GM21367 (cell line): ENCODE results near the gene KSR1.

ENCODE experiments used
- ATAC-seq: cut with Tn5 transposase; IDR thresholded peaks from one replicate; pipeline ENCODE4 v1.9.1; 2021; ENCODE audit not compliant: unreplicated experiment

KSR1 gene

DNA sequence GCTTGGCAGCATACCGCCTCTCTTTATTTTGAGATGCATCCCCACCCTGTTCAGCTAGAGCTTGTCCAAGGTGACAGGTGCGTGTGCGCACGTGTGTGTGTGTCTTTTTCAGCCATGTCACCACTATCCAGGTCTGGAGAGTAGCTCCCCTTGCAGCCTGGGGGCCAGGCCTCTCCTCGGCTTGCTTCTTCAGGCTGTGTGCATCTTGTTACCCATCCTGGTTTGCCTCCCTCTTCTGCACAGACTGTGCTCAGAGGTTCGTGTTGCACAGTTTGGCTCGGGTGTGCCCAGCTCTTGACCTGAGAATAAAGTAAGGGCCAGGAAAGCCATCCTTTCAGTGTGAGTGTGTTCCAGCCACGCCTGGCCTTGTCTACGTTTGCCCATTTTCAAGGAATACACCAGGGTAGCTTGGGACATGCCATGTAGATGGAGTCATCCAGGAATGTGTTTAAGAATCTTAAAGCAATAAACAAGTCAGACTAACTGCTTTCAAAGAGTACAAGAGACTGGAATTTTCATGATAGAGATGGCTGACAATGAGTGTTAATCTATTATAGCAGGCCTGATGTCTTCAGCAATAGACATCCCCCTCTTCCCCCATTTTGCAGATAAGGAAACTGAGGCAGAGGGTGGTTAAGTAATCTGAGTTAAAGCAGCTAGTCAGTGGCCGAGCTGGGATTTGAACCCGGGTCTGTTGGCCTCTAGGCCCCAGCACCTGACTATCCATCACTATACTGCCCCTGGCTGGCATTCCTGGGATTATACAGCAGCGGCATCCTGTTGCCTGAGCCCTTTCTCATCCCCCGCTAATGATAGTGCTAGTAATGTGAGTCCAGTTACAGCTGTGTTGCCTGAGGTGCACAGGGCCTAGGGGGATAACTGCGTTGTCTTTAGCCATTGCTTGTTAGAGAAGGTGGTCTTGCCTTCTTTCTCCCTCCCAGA lies 77.9 kb downstream of the KSR1 start:
- ATAC-seq, result no peak

DNA sequence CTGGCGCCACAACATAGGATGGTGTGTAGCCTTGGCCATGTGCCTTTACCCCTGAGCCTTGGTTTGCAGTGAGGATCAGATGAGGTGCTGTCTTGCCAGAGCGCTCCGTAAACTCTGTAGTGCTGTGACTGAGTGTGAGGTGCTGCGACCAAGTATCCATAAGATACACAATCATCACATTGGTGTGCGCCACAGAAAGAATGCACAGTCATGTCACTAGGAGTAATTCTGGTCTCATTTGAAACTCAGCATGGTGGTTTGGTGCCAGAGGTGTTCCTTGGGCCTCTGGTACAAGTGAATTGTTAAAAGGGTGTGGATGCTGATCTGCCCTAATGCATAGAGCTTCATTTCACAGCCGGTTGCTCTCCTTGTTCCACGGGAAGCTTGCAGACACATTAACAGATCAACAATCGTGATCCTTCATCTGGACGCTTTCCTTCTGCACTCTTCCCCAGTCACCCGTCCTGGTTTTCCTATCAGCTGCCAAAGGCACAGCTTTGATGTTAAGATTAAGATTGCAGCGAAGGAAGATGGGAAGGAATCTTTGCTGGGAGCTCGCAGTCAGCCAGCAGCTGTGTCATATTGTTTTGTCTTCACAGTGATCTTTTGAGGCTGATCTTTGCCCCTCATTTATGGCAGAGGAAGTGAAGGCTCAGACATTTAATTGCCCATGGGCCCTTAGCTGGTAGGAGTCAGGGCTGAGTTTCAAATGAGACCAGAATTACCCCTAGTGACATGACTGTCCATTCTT lies 79.1 kb downstream of the KSR1 start:
- no peak for ATAC-seq

DNA sequence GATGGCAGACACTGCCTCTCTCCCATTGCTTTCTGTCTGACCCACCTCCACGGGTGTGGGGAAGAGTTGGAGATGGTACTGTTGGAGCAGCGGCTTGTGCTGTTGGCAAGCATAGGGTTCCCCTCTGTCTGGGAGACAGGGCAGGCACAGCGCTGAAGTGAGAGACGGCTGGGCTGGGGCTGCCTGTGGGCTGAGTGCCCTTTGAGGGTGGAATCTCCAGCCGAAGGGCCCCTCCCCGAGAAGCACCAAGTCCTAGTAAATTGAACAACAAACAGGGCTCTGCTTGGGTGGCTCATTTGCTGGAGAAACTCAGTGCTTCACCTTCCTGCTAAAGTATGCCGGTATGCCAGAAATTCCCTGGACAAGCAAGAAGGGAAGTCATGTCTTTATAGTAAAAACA lies 79.7 kb downstream of the KSR1 start:
- ATAC-seq, result no peak

DNA sequence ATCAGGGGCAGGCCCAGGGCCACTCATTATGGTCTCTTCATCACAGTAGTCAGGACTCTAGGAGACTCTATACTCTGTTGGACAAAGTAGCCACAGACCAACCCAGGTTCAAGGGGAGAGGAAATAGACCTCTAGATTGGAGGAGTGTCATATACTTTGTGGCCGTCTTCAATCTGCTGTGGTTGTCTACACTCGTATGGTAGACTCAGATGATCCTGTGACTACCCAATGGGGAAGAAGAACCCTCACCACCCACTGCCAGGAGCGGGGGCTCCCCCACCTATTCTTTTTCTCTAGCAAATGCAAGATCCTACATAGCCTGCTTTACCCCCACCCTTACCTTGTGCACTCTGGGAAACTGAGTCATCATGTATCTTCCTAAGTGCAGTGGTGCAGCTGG lies 80.5 kb downstream of the KSR1 start:
- ATAC-seq, result no peak

DNA sequence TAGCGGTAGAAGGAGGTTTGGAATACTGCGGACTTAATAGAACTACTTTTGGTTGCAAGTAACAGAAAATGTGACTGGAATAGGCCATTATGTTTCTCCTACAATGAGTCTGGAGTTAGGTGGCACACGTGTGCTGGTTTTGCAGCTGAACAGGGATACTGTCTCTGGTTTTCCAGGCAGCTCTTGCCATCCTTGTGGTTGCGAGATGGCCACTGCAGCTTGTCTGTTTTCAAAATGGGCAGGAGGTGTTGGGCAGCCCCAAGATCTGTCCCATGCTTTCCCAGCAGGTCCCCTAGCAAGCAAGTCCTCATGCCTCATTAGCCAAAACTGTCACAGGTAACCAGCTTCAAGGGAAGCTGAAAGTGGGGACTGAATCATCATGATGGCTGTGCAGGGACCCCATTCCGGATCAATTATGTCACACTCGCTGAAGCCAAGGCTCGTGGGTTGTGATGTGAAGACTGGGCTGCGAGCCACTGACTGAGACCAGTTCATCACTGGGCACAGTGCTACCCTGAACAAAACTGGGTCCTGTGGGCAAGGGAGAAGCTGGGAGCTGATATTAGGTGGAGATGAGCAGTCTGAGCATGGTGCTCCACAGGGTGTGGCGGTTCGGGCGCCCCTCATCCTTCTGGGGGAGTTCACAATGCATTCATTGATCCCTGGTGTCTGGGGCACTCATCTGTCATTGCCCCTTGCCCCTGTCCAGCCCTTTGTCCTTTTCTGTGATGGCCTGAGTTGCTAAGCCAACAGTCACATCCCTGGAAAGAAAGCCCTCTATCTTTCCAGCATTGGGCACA lies 82.1 kb downstream of the KSR1 start:
- ATAC-seq, result no peak

DNA sequence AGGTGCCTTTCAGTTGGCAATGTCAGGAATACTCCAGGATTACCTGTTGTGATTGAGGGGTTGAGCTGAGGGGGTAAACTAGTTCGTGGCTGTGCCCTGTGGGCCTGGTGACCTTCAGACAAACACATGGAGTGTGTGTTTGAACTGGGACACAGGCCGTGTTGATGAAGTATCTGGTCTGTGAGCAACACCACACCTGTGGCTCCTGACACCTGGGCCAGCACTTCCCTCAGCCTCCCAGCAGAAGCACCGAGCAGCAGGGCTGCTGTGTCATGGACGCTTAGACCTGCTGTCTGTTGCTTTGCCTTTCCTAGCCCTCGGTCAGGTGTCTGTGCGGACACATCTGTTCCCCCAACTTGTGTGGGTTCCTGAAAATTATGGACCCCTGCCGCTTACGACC lies 82.9 kb downstream of the KSR1 start:
- ATAC-seq, result no peak

DNA sequence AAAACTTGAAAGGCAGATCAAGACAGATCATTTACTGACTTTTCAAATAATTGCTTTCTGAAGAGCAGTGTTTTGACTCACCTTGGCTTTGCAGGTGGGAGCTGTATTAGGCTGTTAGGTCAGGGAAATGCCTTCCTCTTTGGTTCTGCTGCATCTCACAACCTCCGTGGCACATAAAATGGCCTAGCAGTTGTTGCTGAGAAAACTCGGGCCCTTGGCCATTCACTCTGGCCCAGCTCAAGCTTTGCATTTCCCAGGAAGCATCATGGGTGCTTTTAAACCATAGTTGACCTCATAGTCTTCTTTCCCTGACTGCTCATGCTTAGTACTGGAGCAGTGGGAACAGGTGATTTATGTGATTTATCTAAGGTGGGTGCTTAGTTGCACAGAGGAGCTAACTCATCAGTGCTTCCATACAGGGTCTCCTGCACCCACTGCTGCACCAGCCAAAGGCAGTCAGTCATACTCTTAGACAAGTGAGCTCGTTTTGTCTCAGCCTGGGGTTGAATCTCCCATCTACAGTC lies 83.6 kb downstream of the KSR1 start:
- no peak for ATAC-seq

DNA sequence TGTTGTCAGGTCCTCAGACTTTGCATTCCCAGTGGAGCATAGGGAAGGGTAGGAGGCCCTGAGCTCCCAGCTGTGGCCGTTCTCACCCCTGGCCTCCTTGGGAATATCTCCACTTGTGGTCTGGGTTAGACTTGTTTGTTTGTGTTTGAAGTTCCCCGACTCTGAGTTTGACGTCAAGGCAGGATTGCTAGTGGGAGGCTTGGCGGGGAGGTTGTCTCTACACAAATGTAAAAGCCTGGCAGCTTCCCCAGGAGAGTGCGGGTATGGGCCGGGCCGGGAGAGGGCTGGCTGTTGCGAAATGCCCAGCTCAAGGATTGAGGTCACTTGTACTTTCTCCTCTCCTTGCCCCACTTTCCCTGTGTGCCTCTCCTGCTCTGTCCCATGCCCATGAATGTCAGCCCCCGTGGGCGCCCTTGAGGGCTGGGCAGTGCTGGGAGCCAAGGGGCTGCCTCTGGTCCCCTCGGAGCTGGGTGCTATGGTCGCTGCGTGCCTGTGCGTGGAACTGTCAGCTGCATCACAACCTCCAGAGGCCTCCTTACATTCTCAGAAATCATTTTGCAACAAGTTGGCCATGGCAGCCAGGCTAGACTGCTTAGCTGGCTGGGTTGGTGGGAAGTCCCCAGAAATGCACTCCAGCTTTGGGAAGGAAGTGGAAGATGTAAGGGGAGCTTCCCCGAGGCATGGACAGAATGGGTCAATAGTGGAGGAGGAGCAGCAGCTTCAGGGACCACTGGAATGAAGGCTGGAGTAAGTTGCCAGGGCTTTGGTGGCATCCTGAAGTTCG lies 84.3 kb downstream of the KSR1 start:
- no peak for ATAC-seq

DNA sequence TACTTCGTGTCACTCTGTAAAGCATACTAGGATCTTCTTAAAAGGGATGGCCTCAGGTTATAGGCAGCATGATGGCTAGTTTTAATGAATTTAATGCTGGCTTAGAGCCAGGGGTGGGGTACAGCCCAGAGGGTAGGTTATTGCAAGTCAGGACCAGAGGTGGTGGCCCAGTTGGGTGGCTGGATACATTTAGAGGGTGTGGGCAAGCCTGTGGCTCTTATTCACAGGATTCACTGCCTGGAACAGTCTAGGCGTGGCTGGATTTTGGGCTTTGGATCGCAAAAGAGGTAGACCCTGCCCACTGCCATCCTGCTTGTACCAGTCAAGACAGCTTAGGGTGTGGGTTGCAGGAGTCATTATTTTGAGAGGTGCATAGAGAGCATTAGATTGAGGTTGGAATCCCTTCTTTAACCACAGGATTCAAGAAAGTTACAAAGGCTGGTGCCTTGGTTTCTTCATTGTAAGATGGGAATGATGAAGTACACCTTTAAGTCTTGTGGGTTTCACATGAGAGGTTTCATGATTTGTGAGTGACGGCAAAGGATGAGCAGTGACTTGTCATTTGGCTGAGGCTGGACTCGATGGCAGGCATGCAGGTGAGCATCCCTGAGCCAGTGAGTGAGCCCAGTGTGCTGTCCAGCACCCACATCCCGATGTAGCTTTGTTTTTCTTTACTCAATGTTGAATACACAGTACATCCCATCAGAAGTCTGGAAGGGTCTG lies 85.2 kb downstream of the KSR1 start:
- ATAC-seq, result no peak

DNA sequence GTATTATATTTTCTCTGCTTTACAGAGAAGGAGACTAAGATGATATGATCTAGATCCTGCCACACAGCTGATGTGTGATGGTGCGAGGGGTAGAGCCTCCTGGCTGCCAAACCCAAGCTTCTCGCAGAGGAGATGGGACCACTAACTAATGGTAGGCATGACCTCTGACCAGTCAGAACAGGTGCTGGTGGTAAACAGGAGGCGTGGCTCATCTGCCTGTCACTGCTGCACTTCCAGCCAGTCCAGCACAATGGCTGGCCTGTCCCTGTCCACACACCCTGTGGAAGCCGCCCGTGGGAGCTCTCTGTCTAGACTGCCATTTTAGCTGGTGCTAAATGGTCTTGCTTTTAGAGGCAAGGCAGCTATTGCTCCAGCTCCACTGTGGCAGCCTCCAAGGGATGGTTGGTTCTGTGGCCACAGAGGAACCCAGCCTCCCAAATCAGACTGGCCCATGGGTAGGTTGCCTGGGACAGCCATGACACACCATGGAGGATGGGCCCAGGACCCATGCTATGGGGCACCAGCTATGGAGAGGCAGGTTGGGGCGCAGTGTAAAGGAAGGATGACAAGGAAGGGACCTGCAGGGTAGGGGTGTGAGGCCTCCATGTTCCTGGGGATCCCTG lies 86.7 kb downstream of the KSR1 start:
- no peak for ATAC-seq

DNA sequence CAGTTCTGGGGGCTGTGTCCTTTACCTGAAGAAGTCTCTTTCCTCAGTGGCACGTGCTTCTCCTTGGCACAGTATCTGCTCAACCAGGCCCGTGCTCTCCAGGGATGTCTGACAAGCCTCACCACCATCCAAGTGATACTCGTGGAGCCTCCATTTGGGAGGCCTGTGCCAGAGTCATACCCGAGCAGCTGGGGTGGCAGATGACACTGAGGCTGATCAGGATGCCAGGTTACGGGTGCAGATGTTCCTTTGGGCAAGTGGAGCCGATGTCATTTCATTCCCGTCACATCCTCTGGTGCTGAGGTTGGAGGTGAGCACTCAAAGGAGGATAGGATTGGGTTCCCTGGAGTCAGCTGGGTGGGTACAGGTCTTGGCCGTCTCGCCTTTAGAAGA lies 87.2 kb downstream of the KSR1 start:
- ATAC-seq, result no peak

DNA sequence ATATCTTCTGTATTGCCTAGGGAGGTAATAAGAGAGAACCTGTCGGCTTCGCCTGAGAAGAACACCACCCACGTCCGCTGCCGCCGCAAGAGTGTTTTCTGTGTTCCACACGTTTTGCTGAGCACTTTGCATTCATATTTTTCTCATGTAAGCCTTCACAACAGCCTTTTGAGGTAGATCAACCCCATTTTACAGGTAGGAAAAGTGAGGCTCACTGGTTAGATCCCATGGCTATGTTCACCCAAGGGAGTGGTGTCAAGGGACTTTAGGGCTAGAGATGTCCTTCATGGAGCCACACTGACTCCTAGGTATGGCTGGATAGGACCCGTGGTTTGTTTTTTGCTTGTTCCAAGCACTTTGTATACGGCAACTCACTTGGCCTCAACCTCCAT lies 87.7 kb downstream of the KSR1 start:
- ATAC-seq, result no peak

DNA sequence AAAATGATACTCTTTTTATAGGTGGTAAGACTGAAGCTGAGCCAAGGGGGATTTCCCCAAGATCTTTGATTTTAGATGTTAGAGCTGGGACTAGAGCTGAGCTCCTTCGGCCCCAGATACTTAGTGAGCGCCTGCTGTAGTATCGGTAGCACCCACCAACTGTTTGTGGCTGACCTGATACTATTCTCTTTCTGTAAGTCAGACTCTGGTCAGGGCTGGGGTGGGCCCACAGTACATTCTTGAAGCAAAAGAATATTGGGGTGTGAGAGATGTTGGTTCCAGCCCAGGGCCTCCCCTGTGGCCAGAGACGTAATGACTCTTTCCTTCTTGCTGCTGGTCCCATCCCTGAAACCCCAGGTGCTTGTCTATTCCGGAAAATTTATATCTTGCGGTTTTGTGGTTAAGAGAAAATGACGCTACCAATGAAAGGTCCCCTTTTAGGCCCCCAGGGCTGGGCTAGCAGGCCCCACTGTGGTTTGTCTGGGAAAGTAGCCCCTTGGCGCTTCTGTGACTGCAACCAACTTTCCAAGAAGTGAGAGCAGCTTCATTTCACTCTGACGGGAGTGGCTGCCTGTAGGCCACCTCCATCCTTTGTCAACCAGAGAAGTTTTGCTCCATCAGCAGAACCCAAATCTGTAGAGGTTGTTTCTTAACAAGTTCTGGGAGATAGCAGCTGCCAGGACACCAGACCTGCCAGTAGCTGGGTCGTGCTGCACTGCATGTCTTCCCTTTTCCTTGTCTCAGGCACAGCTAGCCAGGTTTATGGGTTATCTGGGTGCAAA lies 88.3 kb downstream of the KSR1 start:
- peak; percentile 71 for ATAC-seq

DNA sequence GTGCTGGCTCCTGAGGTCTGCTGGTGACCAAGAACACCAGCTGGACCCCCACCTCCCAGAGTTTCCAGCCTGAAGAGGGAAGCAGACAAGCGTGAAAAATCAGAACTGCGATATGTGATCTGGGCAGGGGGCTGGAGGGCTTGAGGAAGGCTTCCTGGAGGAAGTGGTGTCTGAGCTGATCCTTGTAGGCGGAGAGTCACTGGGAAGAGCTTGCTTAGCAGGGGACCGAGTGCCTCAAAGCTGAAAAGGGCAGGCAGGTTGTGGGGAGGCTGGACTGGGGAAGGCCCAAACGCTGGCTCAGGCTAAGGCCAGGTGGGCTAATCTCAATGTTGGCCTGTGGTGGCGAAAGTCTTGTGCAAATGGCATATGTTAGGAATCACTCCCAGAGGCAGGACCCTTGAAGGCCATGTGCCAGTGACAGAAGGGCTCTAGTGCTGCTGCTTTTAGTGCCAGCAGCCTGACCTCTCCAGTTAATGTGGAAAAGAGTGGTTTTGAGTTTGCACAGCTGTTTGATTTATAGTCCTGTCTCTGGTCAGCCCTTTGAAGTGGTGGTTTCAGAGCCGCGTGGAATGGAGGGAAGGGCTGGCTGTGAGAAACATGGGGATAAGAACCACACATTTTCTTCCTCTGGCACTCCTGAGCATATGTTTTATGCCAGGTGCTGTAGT lies 89.4 kb downstream of the KSR1 start:
- ATAC-seq, result no peak

DNA sequence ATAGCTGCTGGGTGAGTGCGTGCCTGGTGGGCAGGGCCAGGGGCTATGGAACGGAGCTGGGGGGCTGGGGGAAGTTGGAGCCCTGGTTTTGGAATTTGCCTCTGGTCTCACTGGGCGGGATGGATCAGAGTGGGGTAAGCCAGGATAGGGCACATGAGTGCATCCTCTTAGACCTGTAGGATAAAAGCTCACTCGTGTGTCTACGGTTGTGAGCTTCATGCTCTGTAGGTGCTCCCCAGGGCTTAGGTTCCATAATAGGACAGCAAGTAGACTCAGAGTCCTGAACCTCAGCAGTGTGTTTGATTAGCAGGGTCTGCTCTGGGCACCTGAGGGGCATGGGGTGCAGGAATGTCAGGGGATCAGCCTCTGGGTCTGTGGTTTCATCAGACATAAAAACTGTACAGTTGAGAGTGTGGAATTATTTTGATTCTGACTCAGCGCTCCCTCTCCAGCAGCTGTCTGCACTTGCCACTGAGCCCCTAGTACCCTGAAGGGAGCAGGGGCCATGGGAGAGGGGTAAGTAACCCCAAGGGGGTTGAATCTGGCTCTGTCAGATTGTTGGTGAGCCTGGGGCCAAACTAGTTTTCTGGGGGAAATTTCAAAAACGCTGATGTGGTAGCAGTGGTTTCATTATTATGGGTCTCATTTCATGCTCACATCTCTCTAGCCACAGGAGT lies 90.5 kb downstream of the KSR1 start:
- ATAC-seq, result no peak

DNA sequence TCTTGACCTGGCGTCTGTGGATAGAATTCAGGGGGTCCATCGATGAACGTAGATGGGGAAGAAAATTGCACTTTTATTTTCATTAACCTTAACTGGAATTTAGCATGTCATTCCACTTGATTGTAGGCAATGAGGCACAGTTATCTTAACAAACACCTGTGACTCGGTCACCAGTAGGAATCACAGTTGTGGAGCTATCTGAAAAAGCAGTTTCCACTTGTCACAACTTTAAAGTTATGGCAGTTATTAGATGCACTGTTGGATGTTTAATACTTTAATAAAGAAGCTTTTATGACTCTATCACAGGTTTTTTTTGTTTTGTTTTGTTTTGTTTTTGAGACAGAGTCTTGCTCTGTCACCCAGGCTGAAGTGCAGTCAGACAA lies 91.0 kb downstream of the KSR1 start:
- no peak for ATAC-seq

DNA sequence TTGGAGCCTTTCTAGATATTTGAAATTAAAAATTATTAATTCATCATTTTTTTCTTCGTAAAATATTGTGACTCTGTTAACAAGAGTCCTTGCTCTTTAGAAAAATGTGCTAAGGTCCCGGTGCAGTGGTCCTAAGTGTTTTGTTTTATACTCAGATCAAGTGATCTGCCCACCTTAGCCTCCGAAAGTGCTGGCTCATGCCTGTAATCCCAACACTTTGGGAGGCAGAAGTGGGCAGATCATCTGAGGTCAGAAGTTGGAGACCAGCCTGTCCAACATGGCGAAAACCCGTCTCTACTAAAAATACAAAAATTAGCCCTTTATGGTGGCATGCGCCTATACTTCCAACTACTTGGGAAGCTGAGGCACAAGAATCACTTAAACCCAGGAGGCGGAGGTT lies 92.1 kb downstream of the KSR1 start:
- ATAC-seq, result no peak
